Mesenchymal stem cell (in vitro differentiated cells and primary cell): ENCODE results near the gene EML6.

ENCODE experiments used
- DNase-seq: peaks from one replicate; pipeline ENCODE4 v3.0.0-alpha.2; 2013
- H2AFZ ChIP-seq: one replicate; pipeline ENCODE4 v1.6.1; 2013; ENCODE audit warnings: low read depth, mild to moderate bottlenecking, control low read depth, inconsistent platforms, low read length, moderate library complexity
- H2AK5ac ChIP-seq: 2 replicates; pipeline ENCODE4 v1.6.1; 2013; ENCODE audit warnings: low read length, moderate library complexity, mild to moderate bottlenecking, inconsistent platforms; ENCODE audit not compliant: severe bottlenecking
- H2BK120ac ChIP-seq: one replicate; pipeline ENCODE4 v1.6.1; 2013; ENCODE audit warnings: low read depth, mild to moderate bottlenecking, inconsistent platforms, low read length, moderate library complexity
- H2BK12ac ChIP-seq, 2 experiments: one replicate each; pipeline ENCODE4 v1.6.1; 2013; ENCODE audit warnings: inconsistent platforms in 2 of 2, low read length in 2 of 2, mild to moderate bottlenecking in 2 of 2, moderate library complexity in 2 of 2, control low read depth in 1 of 2
- H2BK15ac ChIP-seq: one replicate; pipeline ENCODE4 v1.6.1; 2013; ENCODE audit warnings: mild to moderate bottlenecking, low read depth, inconsistent platforms; ENCODE audit not compliant: poor library complexity, severe bottlenecking
- H2BK5ac ChIP-seq: 2 replicates; pipeline ENCODE4 v1.6.1; 2013; ENCODE audit warnings: low read depth, mild to moderate bottlenecking, low read length, control low read depth, inconsistent platforms; ENCODE audit not compliant: poor library complexity, severe bottlenecking
- H3K14ac ChIP-seq, 2 experiments: one replicate each; pipeline ENCODE4 v1.6.1; 2013; ENCODE audit warnings: inconsistent platforms in 2 of 2, low read length in 2 of 2, control low read depth in 1 of 2, mild to moderate bottlenecking in 1 of 2, moderate library complexity in 1 of 2
- H3K18ac ChIP-seq, 2 experiments: one replicate each; pipeline ENCODE4 v1.6.1; 2013; ENCODE audit warnings: inconsistent platforms in 2 of 2, low read length in 2 of 2, control low read depth in 1 of 2, low read depth in 1 of 2, mild to moderate bottlenecking in 1 of 2
- H3K23ac ChIP-seq, 2 experiments: one replicate each; pipeline ENCODE4 v1.6.1; 2013; ENCODE audit warnings: inconsistent platforms in 2 of 2, low read length in 2 of 2, mild to moderate bottlenecking in 2 of 2, moderate library complexity in 2 of 2, control low read depth in 1 of 2
- H3K27ac ChIP-seq: 2 replicates; pipeline ENCODE4 v1.5.1; 2013; ENCODE audit warnings: mild to moderate bottlenecking, moderate library complexity, low read length, control low read depth, inconsistent platforms; ENCODE audit not compliant: poor library complexity, severe bottlenecking
- H3K27me3 ChIP-seq, 2 experiments: 2 replicates each; pipeline versions ENCODE4 v1.6.1 to v1.7.0; 2013; ENCODE audit warnings: low read length in 2 of 2, mild to moderate bottlenecking in 2 of 2, moderate library complexity in 2 of 2, control low read depth in 1 of 2, inconsistent platforms in 1 of 2; ENCODE audit not compliant: control insufficient read depth in 1 of 2, insufficient read depth in 1 of 2
- H3K36me3 ChIP-seq, 2 experiments: 2 replicates each; pipeline versions ENCODE4 v1.6.1 to v1.7.0; 2013; ENCODE audit warnings: low read length in 2 of 2, control low read depth in 1 of 2, inconsistent platforms in 1 of 2, low read depth in 1 of 2, mild to moderate bottlenecking in 1 of 2; ENCODE audit not compliant: insufficient read depth in 2 of 2, control insufficient read depth in 1 of 2
- H3K4ac ChIP-seq, 2 experiments: one replicate each; pipeline ENCODE4 v1.6.1; 2013; ENCODE audit warnings: inconsistent platforms in 2 of 2, low read length in 2 of 2, mild to moderate bottlenecking in 2 of 2, moderate library complexity in 2 of 2, control low read depth in 1 of 2, low read depth in 1 of 2
- H3K4me1 ChIP-seq: 2 replicates; pipeline ENCODE4 v1.6.1; 2013; ENCODE audit warnings: low read depth, low read length, control low read depth; ENCODE audit not compliant: control insufficient read depth, insufficient read depth
- H3K4me2 ChIP-seq: 2 replicates; pipeline ENCODE4 v1.6.1; 2013; ENCODE audit warnings: low read length, mild to moderate bottlenecking, inconsistent platforms; ENCODE audit not compliant: poor library complexity, severe bottlenecking
- H3K4me3 ChIP-seq, 2 experiments: 2 replicates each; pipeline versions ENCODE4 v1.5.1 to v1.7.0; 2013; ENCODE audit warnings: low read length in 2 of 2, mild to moderate bottlenecking in 2 of 2, control low read depth in 1 of 2, low read depth in 1 of 2; ENCODE audit not compliant: insufficient read depth in 1 of 2
- H3K79me1 ChIP-seq: replicated peaks from 2 replicates; pipeline ENCODE4 v1.6.1; 2013; ENCODE audit warnings: mild to moderate bottlenecking, control low read depth, low read length, inconsistent platforms; ENCODE audit not compliant: poor library complexity, severe bottlenecking
- H3K9ac ChIP-seq: 2 replicates; pipeline ENCODE4 v1.7.0; 2013; ENCODE audit warnings: mild to moderate bottlenecking, low read length, moderate library complexity
- H3K9me3 ChIP-seq: 2 replicates; pipeline ENCODE4 v1.7.0; 2013; ENCODE audit warnings: mild to moderate bottlenecking, low read length; ENCODE audit not compliant: control insufficient read depth
- H4K8ac ChIP-seq: one replicate; pipeline ENCODE4 v1.6.1; 2013; ENCODE audit warnings: inconsistent platforms, mild to moderate bottlenecking, low read length, moderate library complexity
- H4K91ac ChIP-seq: one replicate; pipeline ENCODE4 v1.6.1; 2013; ENCODE audit warnings: mild to moderate bottlenecking, low read length, inconsistent platforms
- WGBS: methylation state at CpG from one replicate; pipeline ENCODE4 v1.1.7; 2013; ENCODE audit warnings: mixed read lengths; 5-methylcytosine and 5-hydroxymethylcytosine counted together

Gene EML6

GRCh38 chr2:54881759-54882158, 158.3 kb downstream of the EML6 start:
- H3K27me3 ChIP-seq: no peaks in the 10 kb centered on the region
- WGBS: 96% methylated on average over 2 of the region's 4 CpGs

GRCh38 chr2:54885891-54886290, 162.4 kb downstream of the EML6 start:
- Histone ChIP-seq H2BK5ac (no peak overlapping the region), H3K9ac (no peak overlapping the region), H2BK12ac (no peak overlapping the region), H4K91ac (no peak overlapping the region), H3K4me2 (no peak overlapping the region), H3K4me1 (peaks cover 2% of the 10 kb centered on the region), H2BK120ac (no peak overlapping the region), H3K9me3 (no peaks in the 10 kb centered on the region), H3K14ac (no peak overlapping the region), H2AFZ (no peak overlapping the region), H3K23ac (no peak overlapping the region), H3K27ac (no peak overlapping the region), H3K36me3 (no peaks in the 10 kb centered on the region), H4K8ac (no peak overlapping the region), H2BK15ac (no peak overlapping the region), H3K18ac (no peak overlapping the region), H3K4ac (no peak overlapping the region), H3K79me1 (no peaks in the 10 kb centered on the region), H3K27me3 (no peaks in the 10 kb centered on the region), H3K4me3 (no peak overlapping the region), H2AK5ac (no peak overlapping the region)
- no peak for DNase-seq
- WGBS: 60% methylated on average over 1 of the region's 3 CpGs

More at GRCh38 chr2:54881759-54882158, 158.3 kb downstream of the EML6 start:
- no peak overlapping the region for H2BK15ac ChIP-seq
- peak overlapping the region in 1 of 2 experiments; percentile 60 for H3K14ac ChIP-seq
- H3K4me1 ChIP-seq: peaks cover 2% of the 10 kb centered on the region
- no peak overlapping the region for H3K27ac ChIP-seq
- H3K4me2 ChIP-seq: no peak overlapping the region
- no peak overlapping the region for H2BK12ac ChIP-seq
- H3K18ac ChIP-seq: peak overlapping the region in 1 of 2 experiments; percentile 52
- no peak overlapping the region for H2AFZ ChIP-seq
- no peak overlapping the region for H2BK120ac ChIP-seq
- H3K4me3 ChIP-seq: no peak overlapping the region
- no peak overlapping the region for H3K9ac ChIP-seq
- H2BK5ac ChIP-seq: no peak overlapping the region
- no peak overlapping the region for H3K4ac ChIP-seq
- no peak overlapping the region for H2AK5ac ChIP-seq
- no peak overlapping the region for H3K23ac ChIP-seq
- no peaks in the 10 kb centered on the region for H3K9me3 ChIP-seq
- no peak for DNase-seq
- no peak overlapping the region for H4K8ac ChIP-seq
- no peak overlapping the region for H4K91ac ChIP-seq
- H3K36me3 ChIP-seq: no peaks in the 10 kb centered on the region
- no peaks in the 10 kb centered on the region for H3K79me1 ChIP-seq

GRCh38 chr2:54887850-54888545, 164.5 kb downstream of the EML6 start:
- Histone ChIP-seq H3K4me3 (no peak overlapping the region), H2BK15ac (no peak overlapping the region), H3K4me2 (no peak overlapping the region), H3K79me1 (no peaks in the 10 kb centered on the region), H3K14ac (no peak overlapping the region), H3K23ac (no peak overlapping the region), H3K36me3 (no peaks in the 10 kb centered on the region), H2AFZ (no peak overlapping the region), H3K9ac (no peak overlapping the region), H2BK12ac (no peak overlapping the region), H2BK5ac (no peak overlapping the region), H4K8ac (no peak overlapping the region), H4K91ac (no peak overlapping the region), H2BK120ac (no peak overlapping the region), H2AK5ac (no peak overlapping the region), H3K18ac (no peak overlapping the region), H3K27ac (no peak overlapping the region), H3K4me1 (no peaks in the 10 kb centered on the region), H3K9me3 (no peaks in the 10 kb centered on the region), H3K4ac (no peak overlapping the region), H3K27me3 (no peaks in the 10 kb centered on the region)
- WGBS: 82% methylated on average over 9 of the region's 9 CpGs
- DNase-seq: no peak

DNA sequence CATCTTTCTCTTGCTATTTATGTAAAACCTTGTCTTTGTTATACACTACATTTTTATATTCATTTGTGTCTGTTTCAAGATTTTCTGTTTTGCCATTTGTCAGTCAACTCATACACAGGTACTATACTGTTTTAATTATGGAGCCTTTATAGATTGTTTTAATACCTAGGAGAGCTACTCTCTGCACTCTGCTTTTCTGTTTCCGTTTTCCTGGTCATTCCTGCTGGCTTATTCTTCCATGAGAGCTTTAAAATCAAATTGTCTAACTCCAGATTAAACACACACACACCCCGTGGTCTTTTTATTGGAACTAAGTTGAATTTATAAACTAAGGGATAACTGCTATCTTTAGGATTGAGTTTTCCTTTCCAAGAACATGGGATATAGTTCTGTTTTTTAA, 165.6 kb downstream of the EML6 start:
- Histone ChIP-seq H4K8ac (no peak overlapping the region), H3K27ac (no peak overlapping the region), H3K36me3 (no peaks in the 10 kb centered on the region), H3K4me1 (no peaks in the 10 kb centered on the region), H3K9me3 (no peaks in the 10 kb centered on the region), H2AFZ (no peak overlapping the region), H3K79me1 (no peaks in the 10 kb centered on the region), H3K9ac (no peak overlapping the region), H2BK15ac (no peak overlapping the region), H4K91ac (no peak overlapping the region), H3K4me2 (no peak overlapping the region), H3K27me3 (no peaks in the 10 kb centered on the region), H2BK5ac (no peak overlapping the region), H2AK5ac (no peak overlapping the region), H3K4me3 (no peak overlapping the region), H2BK12ac (no peak overlapping the region), H2BK120ac (no peak overlapping the region), H3K18ac (no peak overlapping the region), H3K14ac (no peak overlapping the region), H3K4ac (no peak overlapping the region), H3K23ac (no peak overlapping the region)
- WGBS: no CpG with 5 or more reads among the region's 2 CpGs
- no peak for DNase-seq
